HEK293 (cell line): ENCODE measurements around the gene RPL23.

Source experiments
- EGR2 ChIP-seq: fragments of 450-650 bp; formaldehyde crosslinking; IDR thresholded peaks from 2 replicates; pipeline ENCODE4 v1.5.1; 2016; ENCODE audit warnings: low read depth, missing biosample characterization, missing genetic modification characterization
- MYNN ChIP-seq: fragments of 450-650 bp; formaldehyde crosslinking; IDR thresholded peaks from 2 replicates; pipeline ENCODE4 v1.5.1; 2016; ENCODE audit warnings: missing biosample characterization, missing genetic modification characterization, borderline replicate concordance
- PATZ1 ChIP-seq: fragments of 450-650 bp; formaldehyde crosslinking; IDR thresholded peaks from 2 replicates; pipeline ENCODE4 v1.5.1; 2016; ENCODE audit warnings: missing biosample characterization, missing genetic modification characterization
- PRDM1 ChIP-seq: fragments of 450-650 bp; formaldehyde crosslinking; IDR thresholded peaks from 2 replicates; pipeline ENCODE4; 2016; ENCODE audit warnings: missing biosample characterization, missing genetic modification characterization
- PRDM4 ChIP-seq: fragments of 450-650 bp; formaldehyde crosslinking; IDR thresholded peaks from 2 replicates; pipeline ENCODE4 v1.5.1; 2017; ENCODE audit warnings: missing biosample characterization, missing genetic modification characterization
- SALL2 ChIP-seq: fragments of 450-650 bp; formaldehyde crosslinking; IDR thresholded peaks from 2 replicates; pipeline ENCODE4 v1.5.0; 2017; ENCODE audit warnings: missing biosample characterization, mild to moderate bottlenecking, missing genetic modification characterization, borderline replicate concordance
- SCRT2 ChIP-seq: fragments of 450-650 bp; formaldehyde crosslinking; IDR thresholded peaks from 2 replicates; pipeline ENCODE4 v1.5.1; 2016; ENCODE audit warnings: missing biosample characterization, missing genetic modification characterization
- SETDB1 ChIP-seq: IDR thresholded peaks from one replicate; pipeline ENCODE4 v1.6.1; 2017; ENCODE audit warnings: mild to moderate bottlenecking, low read length, moderate library complexity, mixed read lengths; ENCODE audit not compliant: insufficient read length
- SP7 ChIP-seq: fragments of 450-650 bp; formaldehyde crosslinking; IDR thresholded peaks from 2 replicates; pipeline ENCODE4 v1.5.1; 2016; ENCODE audit warnings: missing biosample characterization, missing genetic modification characterization
- ZBTB10 ChIP-seq: fragments of 450-650 bp; formaldehyde crosslinking; IDR thresholded peaks from 2 replicates; pipeline ENCODE4 v1.5.1; 2016; ENCODE audit warnings: missing biosample characterization, missing genetic modification characterization
- ZBTB17 ChIP-seq: fragments of 450-650 bp; formaldehyde crosslinking; IDR thresholded peaks from 2 replicates; pipeline ENCODE4 v1.5.1; 2016; ENCODE audit warnings: missing biosample characterization, missing genetic modification characterization
- ZBTB20 ChIP-seq: fragments of 450-650 bp; formaldehyde crosslinking; IDR thresholded peaks from 2 replicates; pipeline ENCODE4 v1.5.1; 2016; ENCODE audit warnings: missing biosample characterization, missing genetic modification characterization
- ZNF132 ChIP-seq: fragments of 450-650 bp; formaldehyde crosslinking; IDR thresholded peaks from 2 replicates; pipeline ENCODE4 v1.5.1; 2017; ENCODE audit warnings: missing biosample characterization, missing genetic modification characterization, borderline replicate concordance
- ZNF2 ChIP-seq: fragments of 450-650 bp; formaldehyde crosslinking; IDR thresholded peaks from 2 replicates; pipeline ENCODE4 v1.5.1; 2016; ENCODE audit warnings: missing biosample characterization, missing genetic modification characterization
- ZNF362 ChIP-seq: fragments of 450-650 bp; formaldehyde crosslinking; IDR thresholded peaks from 2 replicates; pipeline ENCODE4 v1.5.1; 2016; ENCODE audit warnings: missing biosample characterization, missing genetic modification characterization
- ZNF518A ChIP-seq: fragments of 450-650 bp; formaldehyde crosslinking; conservative IDR thresholded peaks from 2 replicates; pipeline ENCODE4 v1.5.1; 2016; ENCODE audit warnings: low read depth, missing biosample characterization, missing genetic modification characterization
- ZNF645 ChIP-seq: fragments of 450-650 bp; formaldehyde crosslinking; IDR thresholded peaks from 2 replicates; pipeline ENCODE4; 2016; ENCODE audit warnings: missing biosample characterization, missing genetic modification characterization
- ZNF654 ChIP-seq: fragments of 450-650 bp; formaldehyde crosslinking; IDR thresholded peaks from 2 replicates; pipeline ENCODE4 v1.5.1; 2016; ENCODE audit warnings: low read depth, missing biosample characterization, missing genetic modification characterization
- ZNF747 ChIP-seq: fragments of 450-650 bp; formaldehyde crosslinking; IDR thresholded peaks from 2 replicates; pipeline ENCODE4 v1.5.1; 2016; ENCODE audit warnings: missing biosample characterization, missing genetic modification characterization
- ZNF837 ChIP-seq: fragments of 450-650 bp; formaldehyde crosslinking; IDR thresholded peaks from 2 replicates; pipeline ENCODE4 v1.5.1; 2016; ENCODE audit warnings: missing biosample characterization, missing genetic modification characterization
- ZSCAN18 ChIP-seq: fragments of 450-650 bp; formaldehyde crosslinking; IDR thresholded peaks from 2 replicates; pipeline ENCODE4 v1.5.1; 2016; ENCODE audit warnings: missing biosample characterization, missing genetic modification characterization
- ZSCAN23 ChIP-seq: fragments of 450-650 bp; formaldehyde crosslinking; IDR thresholded peaks from 2 replicates; pipeline ENCODE4 v1.5.1; 2016; ENCODE audit warnings: missing biosample characterization, missing genetic modification characterization

RPL23 gene

GRCh38 chr17:38881600-38882191 lies 28.2 kb upstream of the RPL23 start (continued):
- no peak for TF ChIP-seq ZNF2 (tag by site-specific recombination)
- no peak for TF ChIP-seq ZNF837 (tag by site-specific recombination)
- no peak for TF ChIP-seq SETDB1
- TF ChIP-seq ZBTB20, result 0 out of 2 replicates have a peak, but pooled peaks have one; percentile 22
- no peak for TF ChIP-seq ZBTB10 (tag by site-specific recombination)
- peak; percentile 61; the same call in 1 of the 2 replicates for TF ChIP-seq ZBTB17 (tag by site-specific recombination)
- TF ChIP-seq ZNF132 (tag by site-specific recombination), result no peak
- no peak for TF ChIP-seq ZNF518A (tag by site-specific recombination)
- no peak for TF ChIP-seq ZNF747 (tag by site-specific recombination)
- no peak for TF ChIP-seq ZNF362
- peak; percentile 98 for TF ChIP-seq EGR2
- peak; percentile 47; the same call in 1 of the 2 replicates for TF ChIP-seq PATZ1 (tag by site-specific recombination)
- no peak for TF ChIP-seq ZSCAN23
- TF ChIP-seq PRDM4, result peak; percentile 40; the same call in 1 of the 2 replicates
- no peak for TF ChIP-seq SALL2
- no peak for TF ChIP-seq MYNN (tag by site-specific recombination)
- TF ChIP-seq ZSCAN18, result no peak
- peak; percentile 89 for TF ChIP-seq PRDM1 (tag by site-specific recombination)
- TF ChIP-seq ZNF645 (tag by site-specific recombination), result no peak
- no peak for TF ChIP-seq SCRT2 (tag by site-specific recombination)
- no peak for TF ChIP-seq ZNF654 (tag by site-specific recombination)
- 0 out of 2 replicates have a peak, but pooled peaks have one; percentile 28 for TF ChIP-seq SP7
